H9 (cell line): ENCODE measurements around the gene ERICH2. TPM values are rescaled to one million over a fixed set of nuclear protein-coding genes. Genes with fewer than 3 reads are reported as not detected.

Experiments used
- DNase-seq: peaks from one replicate; pipeline ENCODE4 v3.0.0-alpha.2; 2017
- H2AFZ ChIP-seq: one replicate; pipeline ENCODE4 v1.6.1; 2013; ENCODE audit warnings: mild to moderate bottlenecking, low read length, control low read depth, moderate library complexity
- H2AK5ac ChIP-seq: 2 replicates; pipeline ENCODE4 v1.6.1; 2013; ENCODE audit warnings: low read length, control low read depth, mixed read lengths; ENCODE audit not compliant: insufficient read length
- H2BK120ac ChIP-seq: one replicate; pipeline ENCODE4 v1.6.1; 2013; ENCODE audit warnings: low read depth, mild to moderate bottlenecking, low read length, control low read depth, inconsistent platforms; ENCODE audit not compliant: poor library complexity, severe bottlenecking
- H2BK12ac ChIP-seq: 2 replicates; pipeline ENCODE4 v1.6.1; 2013; ENCODE audit warnings: low read length, control low read depth, mixed read lengths, low read depth; ENCODE audit not compliant: insufficient read length
- H2BK15ac ChIP-seq: 2 replicates; pipeline ENCODE4 v1.6.1; 2013; ENCODE audit warnings: low read depth, low read length, control low read depth
- H2BK20ac ChIP-seq: one replicate; pipeline ENCODE4 v1.6.1; 2013; ENCODE audit warnings: low read depth, mild to moderate bottlenecking, low read length, control low read depth, inconsistent platforms; ENCODE audit not compliant: poor library complexity, severe bottlenecking
- H2BK5ac ChIP-seq: 2 replicates; pipeline ENCODE4 v1.6.1; 2013; ENCODE audit warnings: low read length, control low read depth, mixed read lengths; ENCODE audit not compliant: insufficient read length
- H3K14ac ChIP-seq: 2 replicates; pipeline ENCODE4 v1.6.1; 2013; ENCODE audit warnings: low read length, control low read depth; ENCODE audit not compliant: insufficient read depth
- H3K18ac ChIP-seq: 2 replicates; pipeline ENCODE4 v1.6.1; 2013; ENCODE audit warnings: low read depth, mild to moderate bottlenecking, mixed read lengths, low read length, control low read depth; ENCODE audit not compliant: insufficient read length
- H3K23ac ChIP-seq: 2 replicates; pipeline ENCODE4 v1.6.1; 2013; ENCODE audit warnings: low read length, control low read depth, mixed read lengths, low read depth; ENCODE audit not compliant: insufficient read length
- H3K23me2 ChIP-seq: 2 replicates; pipeline ENCODE4 v1.6.1; 2013; ENCODE audit warnings: low read depth, mild to moderate bottlenecking, mixed read lengths, low read length, control low read depth; ENCODE audit not compliant: insufficient read length, poor library complexity, severe bottlenecking
- H3K27ac ChIP-seq: 2 replicates; pipeline ENCODE4 v1.5.1; 2013; ENCODE audit warnings: low read length, control low read depth, mixed read lengths, low read depth; ENCODE audit not compliant: insufficient read length
- H3K27me3 ChIP-seq: 2 replicates; pipeline ENCODE4 v1.6.1; 2013; ENCODE audit warnings: low read length, control low read depth, inconsistent platforms; ENCODE audit not compliant: insufficient read depth
- H3K4ac ChIP-seq: 2 replicates; pipeline ENCODE4 v1.6.1; 2013; ENCODE audit warnings: low read depth, mild to moderate bottlenecking, control low read depth, inconsistent platforms, low read length, moderate library complexity
- H3K4me1 ChIP-seq: 2 replicates; pipeline ENCODE4 v1.6.1; 2013; ENCODE audit warnings: low read length, control low read depth, inconsistent platforms; ENCODE audit not compliant: insufficient read depth
- H3K4me2 ChIP-seq: 2 replicates; pipeline ENCODE4 v1.6.1; 2013; ENCODE audit warnings: low read length, control low read depth, mixed read lengths; ENCODE audit not compliant: insufficient read length, insufficient read depth
- H3K56ac ChIP-seq: 2 replicates; pipeline ENCODE4 v1.6.1; 2013; ENCODE audit warnings: low read depth, mild to moderate bottlenecking, mixed read lengths, low read length, control low read depth; ENCODE audit not compliant: insufficient read length
- H3K79me1 ChIP-seq: 2 replicates; pipeline ENCODE4 v1.6.1; 2013; ENCODE audit warnings: low read depth, mild to moderate bottlenecking, moderate library complexity, low read length, control low read depth, inconsistent platforms; ENCODE audit not compliant: insufficient read depth, poor library complexity, severe bottlenecking
- H3K79me2 ChIP-seq: 2 replicates; pipeline ENCODE4 v1.6.1; 2013; ENCODE audit warnings: low read length, control low read depth, inconsistent platforms; ENCODE audit not compliant: insufficient read depth
- H3K9ac ChIP-seq: 2 replicates; pipeline ENCODE4 v1.6.1; 2013; ENCODE audit warnings: low read length, control low read depth, mixed read lengths; ENCODE audit not compliant: insufficient read length; ENCODE audit errors: extremely low read depth
- H3K9me3 ChIP-seq: one replicate; pipeline ENCODE4 v1.6.1; 2013; ENCODE audit warnings: low read depth, low read length, inconsistent platforms; ENCODE audit not compliant: control insufficient read depth
- H3T11ph ChIP-seq: one replicate; pipeline ENCODE4 v1.6.1; 2013; ENCODE audit warnings: mild to moderate bottlenecking, low read length, control low read depth, inconsistent platforms
- H4K20me1 ChIP-seq: one replicate; pipeline ENCODE4 v1.6.1; 2013; ENCODE audit not compliant: control insufficient read depth, insufficient read length, insufficient read depth
- H4K5ac ChIP-seq: 2 replicates; pipeline ENCODE4 v1.6.1; 2013; ENCODE audit warnings: low read depth, mild to moderate bottlenecking, mixed read lengths, low read length, control low read depth; ENCODE audit not compliant: insufficient read length
- H4K8ac ChIP-seq: replicated peaks from 2 replicates; pipeline ENCODE4 v1.6.1; 2013; ENCODE audit warnings: low read length, control low read depth, mixed read lengths, low read depth; ENCODE audit not compliant: insufficient read length
- H4K91ac ChIP-seq: 2 replicates; pipeline ENCODE4 v1.6.1; 2013; ENCODE audit warnings: low read depth, mild to moderate bottlenecking, moderate library complexity, mixed read lengths, low read length, control low read depth; ENCODE audit not compliant: insufficient read length
- H3K27ac Mint-ChIP-seq, 3 experiments: 2 replicates in 2 of 3; 3 replicates in 1 of 3; pipeline ENCODE4 v1.8.0; 2020 to 2021; ENCODE audit warnings: mixed read lengths in 3 of 3, mild to moderate bottlenecking in 1 of 3, moderate library complexity in 1 of 3
- H3K27me3 Mint-ChIP-seq: 2 replicates; pipeline ENCODE4 v1.8.0; 2021; ENCODE audit warnings: low read depth, mild to moderate bottlenecking, moderate library complexity, mixed read lengths
- H3K36me3 Mint-ChIP-seq, 3 experiments: 2 replicates in 2 of 3; 3 replicates in 1 of 3; pipeline ENCODE4 v1.8.0; 2020 to 2021; ENCODE audit warnings: low read depth in 3 of 3, mixed read lengths in 3 of 3; ENCODE audit not compliant: insufficient read depth in 1 of 3
- H3K4me1 Mint-ChIP-seq, 2 experiments: 2 replicates each; pipeline ENCODE4 v1.8.0; 2020; ENCODE audit warnings: mixed read lengths in 2 of 2
- H3K4me3 Mint-ChIP-seq, 2 experiments: 2 replicates in 1 of 2; 3 replicates in 1 of 2; pipeline ENCODE4 v1.8.0; 2020 to 2021; ENCODE audit warnings: mild to moderate bottlenecking in 2 of 2, mixed read lengths in 2 of 2, moderate library complexity in 1 of 2
- H3K9me3 Mint-ChIP-seq, 2 experiments: 2 replicates in 1 of 2; 3 replicates in 1 of 2; pipeline ENCODE4 v1.8.0; 2020; ENCODE audit warnings: mild to moderate bottlenecking in 2 of 2, mixed read lengths in 2 of 2, moderate library complexity in 1 of 2
- total RNA-seq: library from RNA; stranded (reverse); gene quantifications from 2 replicates; pipeline ENCODE4 v1.2.1, GENCODE V29; 2021
- TF ChIP-seq, protein P1 (sequence below): fragments of 200-600 bp; sonication (generic); conservative IDR thresholded peaks from 3 replicates; pipeline ENCODE4 v1.8.0; 2021; ENCODE audit warnings: antibody characterized with exemption, mild to moderate bottlenecking

The ERICH2 gene
- total RNA-seq, 1 experiment from 2014 or later, result 1.2 TPM

DNA sequence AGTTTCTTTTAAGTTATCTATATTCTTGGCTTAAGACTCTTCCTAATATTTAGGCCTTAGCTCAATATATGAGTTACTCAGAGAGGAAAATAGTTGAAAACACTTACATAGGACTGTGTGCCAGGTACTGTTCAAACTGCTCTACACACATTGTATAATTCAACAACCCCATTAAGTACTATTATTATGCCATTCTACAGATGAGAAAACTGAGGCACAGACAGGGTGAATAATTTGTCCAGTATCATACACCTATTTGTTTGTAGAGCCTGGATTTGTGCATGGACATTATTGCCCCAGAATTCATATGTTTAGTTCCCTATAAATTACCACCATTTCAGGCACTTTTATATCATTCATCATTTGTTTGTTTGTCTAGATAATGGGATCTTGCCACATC, 28.8 kb downstream of the ERICH2 start:
- Histone ChIP-seq H3K9me3 (no peaks in the 10 kb centered on the region), H3K27me3 (no peaks in the 10 kb centered on the region)
- DNase-seq, result no peak

More for the DNA sequence above, 28.8 kb downstream of the ERICH2 start:
- Histone ChIP-seq H4K20me1 (no peaks in the 10 kb centered on the region), H2BK12ac (no peak overlapping the region), H3K4ac (no peak overlapping the region), H2BK20ac (no peak overlapping the region), H3K18ac (no peak overlapping the region), H3K23ac (no peak overlapping the region), H3K79me1 (no peaks in the 10 kb centered on the region), H3K23me2 (no peaks in the 10 kb centered on the region), H4K91ac (no peak overlapping the region), H4K5ac (no peak overlapping the region), H3K4me1 (no peaks in the 10 kb centered on the region), H3K9ac (no peak overlapping the region), H3K4me2 (no peak overlapping the region), H2AK5ac (no peak overlapping the region), H4K8ac (no peak overlapping the region), H2AFZ (no peak overlapping the region), H3T11ph (no peak overlapping the region), H2BK5ac (no peak overlapping the region), H2BK15ac (no peak overlapping the region), H2BK120ac (no peak overlapping the region), H3K14ac (no peak overlapping the region), H3K79me2 (no peaks in the 10 kb centered on the region), H3K56ac (no peak overlapping the region), H3K27ac (no peak overlapping the region)
- TF ChIP-seq, protein P1, sequence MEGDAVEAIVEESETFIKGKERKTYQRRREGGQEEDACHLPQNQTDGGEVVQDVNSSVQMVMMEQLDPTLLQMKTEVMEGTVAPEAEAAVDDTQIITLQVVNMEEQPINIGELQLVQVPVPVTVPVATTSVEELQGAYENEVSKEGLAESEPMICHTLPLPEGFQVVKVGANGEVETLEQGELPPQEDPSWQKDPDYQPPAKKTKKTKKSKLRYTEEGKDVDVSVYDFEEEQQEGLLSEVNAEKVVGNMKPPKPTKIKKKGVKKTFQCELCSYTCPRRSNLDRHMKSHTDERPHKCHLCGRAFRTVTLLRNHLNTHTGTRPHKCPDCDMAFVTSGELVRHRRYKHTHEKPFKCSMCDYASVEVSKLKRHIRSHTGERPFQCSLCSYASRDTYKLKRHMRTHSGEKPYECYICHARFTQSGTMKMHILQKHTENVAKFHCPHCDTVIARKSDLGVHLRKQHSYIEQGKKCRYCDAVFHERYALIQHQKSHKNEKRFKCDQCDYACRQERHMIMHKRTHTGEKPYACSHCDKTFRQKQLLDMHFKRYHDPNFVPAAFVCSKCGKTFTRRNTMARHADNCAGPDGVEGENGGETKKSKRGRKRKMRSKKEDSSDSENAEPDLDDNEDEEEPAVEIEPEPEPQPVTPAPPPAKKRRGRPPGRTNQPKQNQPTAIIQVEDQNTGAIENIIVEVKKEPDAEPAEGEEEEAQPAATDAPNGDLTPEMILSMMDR, result no peak
- Mint-ChIP-seq H3K4me3 (no peak overlapping the region), H3K27me3 (no peaks in the 10 kb centered on the region), H3K4me1 (no peaks in the 10 kb centered on the region), H3K9me3 (no peaks in the 10 kb centered on the region), H3K36me3 (no peaks in the 10 kb centered on the region), H3K27ac (no peak overlapping the region)
